Mucosa of rectum (tissue), 2 donors: Measurements from ENCODE around the gene HYCC2.
"Not testable (repeated sequence)": the region's sequence is repeated elsewhere in the genome, so short reads cannot be mapped to it uniquely, and the experiment has no call there.

Experiments
- H3K27ac ChIP-seq, 2 donors: one replicate each; pipeline ENCODE4 v1.7.0; 2013; ENCODE audit warnings: inconsistent platforms in 2 of 2, low read depth in 2 of 2, low read length in 2 of 2
- H3K27me3 ChIP-seq, 2 donors: one replicate each; pipeline ENCODE4 v1.7.0; 2013; ENCODE audit warnings: low read length in 2 of 2; ENCODE audit not compliant: control insufficient read depth in 2 of 2, insufficient read depth in 2 of 2
- H3K36me3 ChIP-seq, 2 donors: one replicate each; pipeline ENCODE4 v1.7.0; 2013; ENCODE audit warnings: low read length in 2 of 2; ENCODE audit not compliant: control insufficient read depth in 2 of 2, insufficient read depth in 2 of 2
- H3K4me1 ChIP-seq, 2 donors: one replicate each; pipeline ENCODE4 v1.7.0; 2013; ENCODE audit warnings: low read length in 2 of 2, mild to moderate bottlenecking in 1 of 2; ENCODE audit not compliant: control insufficient read depth in 2 of 2, insufficient read depth in 2 of 2
- H3K4me3 ChIP-seq, 2 donors: one replicate each; pipeline ENCODE4 v1.7.0; 2013; ENCODE audit warnings: low read length in 2 of 2
- H3K9ac ChIP-seq, 2 donors: one replicate each; pipeline ENCODE4 v1.7.0; 2013; ENCODE audit warnings: low read length in 2 of 2, low read depth in 1 of 2, mild to moderate bottlenecking in 1 of 2
- H3K9me3 ChIP-seq, 2 donors: one replicate each; pipeline ENCODE4 v1.7.0; 2013; ENCODE audit warnings: low read length in 2 of 2; ENCODE audit not compliant: control insufficient read depth in 2 of 2
- donor health status: healthy.
- donor health status: Normal muscosa, but diverticular disease.

HYCC2 gene

DNA sequence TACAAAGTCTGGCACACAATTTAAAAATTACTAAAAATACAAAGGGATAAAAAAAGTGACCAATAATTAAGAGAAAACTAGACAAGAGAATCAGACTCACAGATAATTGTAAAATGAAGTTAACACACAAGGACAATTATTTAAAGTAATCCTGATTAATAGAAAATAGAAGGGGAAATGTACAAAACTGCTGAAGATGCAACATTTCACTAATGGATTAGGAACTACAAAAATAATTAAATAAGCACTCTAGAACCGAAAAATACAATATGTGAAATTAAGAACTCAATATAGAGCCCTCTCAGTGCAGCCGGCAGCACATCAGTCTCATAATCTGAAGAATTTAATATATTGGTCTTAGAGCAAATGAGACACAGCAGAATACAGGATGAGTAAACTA, 24.6 kb downstream of the HYCC2 start:
- Histone ChIP-seq H3K4me1 (no peaks in the 10 kb centered on the region), H3K9ac (no peak overlapping the region)

GRCh38 chr2:201043050-201043449, 28.4 kb downstream of the HYCC2 start:
- not testable (repeated sequence) for H3K4me1 ChIP-seq, H3K27ac ChIP-seq, H3K27me3 ChIP-seq, H3K4me3 ChIP-seq, H3K9ac ChIP-seq, H3K9me3 ChIP-seq, H3K36me3 ChIP-seq

More for the DNA sequence above, 24.6 kb downstream of the HYCC2 start:
- no peak overlapping the region for H3K27ac ChIP-seq
- no peaks in the 10 kb centered on the region for H3K9me3 ChIP-seq
- no peaks in the 10 kb centered on the region for H3K27me3 ChIP-seq
- no peak overlapping the region for H3K4me3 ChIP-seq
- peaks cover 0 to 4% of the 10 kb centered on the region in 2 donors for H3K36me3 ChIP-seq

GRCh38 chr2:201042451-201042850, 29.0 kb downstream of the HYCC2 start:
- not testable (repeated sequence) for H3K9ac ChIP-seq, H3K27me3 ChIP-seq, H3K4me1 ChIP-seq, H3K27ac ChIP-seq, H3K9me3 ChIP-seq, H3K4me3 ChIP-seq, H3K36me3 ChIP-seq

- no peak overlapping the region for H3K9ac ChIP-seq
- no peak overlapping the region for H3K4me3 ChIP-seq
- H3K4me1 ChIP-seq = peaks cover 0 to 5% of the 10 kb centered on the region in 2 donors
- peaks cover 0 to 4% of the 10 kb centered on the region in 2 donors for H3K36me3 ChIP-seq
- no peaks in the 10 kb centered on the region for H3K27me3 ChIP-seq
- no peak overlapping the region for H3K27ac ChIP-seq
- H3K9me3 ChIP-seq = no peaks in the 10 kb centered on the region
These were observed 30.4 kb downstream of the HYCC2 start for GRCh38 chr2:201040867-201041628.

- Histone ChIP-seq H3K4me1 (peaks cover 0 to 5% of the 10 kb centered on the region in 2 donors), H3K27me3 (no peaks in the 10 kb centered on the region), H3K9ac (no peak overlapping the region), H3K9me3 (no peaks in the 10 kb centered on the region), H3K36me3 (no peaks in the 10 kb centered on the region), H3K4me3 (no peak overlapping the region), H3K27ac (no peak overlapping the region)
These were observed 32.6 kb downstream of the HYCC2 start for GRCh38 chr2:201038855-201039254.

GRCh38 chr2:201038361-201038760, 33.1 kb downstream of the HYCC2 start:
- not testable (repeated sequence) for H3K9me3 ChIP-seq, H3K36me3 ChIP-seq, H3K9ac ChIP-seq, H3K4me1 ChIP-seq, H3K27me3 ChIP-seq, H3K4me3 ChIP-seq, H3K27ac ChIP-seq

- H3K27ac ChIP-seq, H3K27me3 ChIP-seq, H3K9ac ChIP-seq, H3K9me3 ChIP-seq, H3K36me3 ChIP-seq, H3K4me3 ChIP-seq, H3K4me1 ChIP-seq: not testable (repeated sequence)
These were observed 37.1 kb downstream of the HYCC2 start for GRCh38 chr2:201034355-201034754.

- Histone ChIP-seq H3K9me3 (no peaks in the 10 kb centered on the region), H3K4me3 (no peak overlapping the region), H3K36me3 (peaks cover 2 to 10% of the 10 kb centered on the region in 2 donors), H3K4me1 (peaks cover 8 to 15% of the 10 kb centered on the region in 2 donors), H3K9ac (no peak overlapping the region), H3K27me3 (no peaks in the 10 kb centered on the region), H3K27ac (no peak overlapping the region)
These were observed 47.0 kb downstream of the HYCC2 start for GRCh38 chr2:201024518-201024917.

- H3K4me3 ChIP-seq = no peak overlapping the region
- no peak overlapping the region for H3K27ac ChIP-seq
- peaks cover 8 to 15% of the 10 kb centered on the region in 2 donors for H3K4me1 ChIP-seq
- H3K36me3 ChIP-seq = peaks cover 2 to 10% of the 10 kb centered on the region in 2 donors
- no peak overlapping the region for H3K9ac ChIP-seq
- no peaks in the 10 kb centered on the region for H3K27me3 ChIP-seq
- no peaks in the 10 kb centered on the region for H3K9me3 ChIP-seq
These were observed 49.6 kb downstream of the HYCC2 start for GRCh38 chr2:201021914-201022313.
